SK-N-SH treated with all-trans-retinoic acid at 6 μM for 48 hours (cell line): ENCODE measurements around the gene RAC2.

ENCODE experiments used
- CREB5 ChIP-seq: fragments of 250-450 bp; sonication (Bioruptor Pico); IDR thresholded peaks from 2 replicates; pipeline ENCODE4 v1.5.1; 2020; ENCODE audit warnings: low read depth, mild to moderate bottlenecking, moderate library complexity
- PATZ1 ChIP-seq: fragments of 250-450 bp; sonication (Bioruptor Pico); IDR thresholded peaks from 2 replicates; pipeline ENCODE4 v1.8.0; 2020; ENCODE audit warnings: mild to moderate bottlenecking, moderate library complexity, borderline replicate concordance
- PPARA ChIP-seq: fragments of 250-450 bp; sonication (Bioruptor Pico); IDR thresholded peaks from 2 replicates; pipeline ENCODE4 v1.5.0; 2020; ENCODE audit warnings: mild to moderate bottlenecking, borderline replicate concordance
- RARB ChIP-seq: fragments of 250-450 bp; sonication (Bioruptor Pico); IDR thresholded peaks from 2 replicates; pipeline ENCODE4 v1.8.0; 2021; ENCODE audit warnings: mild to moderate bottlenecking, moderate library complexity
- ZFP30 ChIP-seq: fragments of 450-650 bp; formaldehyde crosslinking; IDR thresholded peaks from 2 replicates; pipeline ENCODE4 v1.5.0; 2022; ENCODE audit warnings: mild to moderate bottlenecking, moderate library complexity
- ZNF8 ChIP-seq: fragments of 450-650 bp; formaldehyde crosslinking; IDR thresholded peaks from 2 replicates; pipeline ENCODE4 v1.5.0; 2020; ENCODE audit warnings: mild to moderate bottlenecking, moderate library complexity

- TF ChIP-seq RARB (CRISPR knock-in tag) = no peak
- TF ChIP-seq ZFP30 (CRISPR knock-in tag) = no peak
- TF ChIP-seq ZNF8 = no peak
- no peak for TF ChIP-seq PATZ1 (CRISPR knock-in tag)
- TF ChIP-seq PPARA = no peak
- no peak for TF ChIP-seq CREB5
Observed at GRCh38 chr22:37237371-37238268, 6.4 kb downstream of the RAC2 start.
